ENCODE results near the gene GRIN3A. TPM values are rescaled to one million over a fixed set of nuclear protein-coding genes. Genes with fewer than 3 reads are reported as not detected.

The GRIN3A gene
- total and polyA plus RNA-seq, 2 of the 4 experiments (the other 2 are of a cell fraction): not detected

DNA sequence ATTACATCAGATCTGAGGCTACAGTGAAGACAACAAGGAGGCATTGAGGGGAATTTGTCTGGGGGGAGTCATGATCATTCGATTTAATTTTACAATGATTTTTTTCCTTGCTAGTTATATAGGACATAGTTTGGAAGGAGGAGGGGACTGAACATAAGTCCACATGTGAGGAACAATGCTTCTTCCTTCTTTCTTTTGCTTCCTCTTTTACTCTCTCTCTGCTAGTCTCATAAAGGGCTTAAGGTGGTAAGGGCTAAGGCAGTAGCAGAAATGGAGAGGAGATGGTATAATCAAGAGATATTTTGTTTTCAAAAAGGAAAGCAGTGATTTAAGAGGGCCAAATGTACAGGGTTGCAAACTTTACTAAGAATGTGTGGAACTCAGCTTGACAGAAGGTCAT, 64.3 kb downstream of the GRIN3A start:
- Histone ChIP-seq H3K9me3 (ENCODE audit: control insufficient read depth, insufficient read depth, low read length) (no peaks in the 10 kb centered on the region), H3K4me1 (ENCODE audit: control insufficient read depth, insufficient read depth, low read length) (no peaks in the 10 kb centered on the region), H4K5ac (ENCODE audit: low read depth, low read length) (no peak overlapping the region), H2AK9ac (replicated peaks; ENCODE audit: low read depth, low read length, poor library complexity) (no peak overlapping the region), H3K4ac (ENCODE audit: low read depth, low read length) (no peak overlapping the region), H3K14ac (replicated peaks; ENCODE audit: low read depth, low read length) (no peak overlapping the region), H2AK5ac (ENCODE audit: low read depth, low read length) (no peak overlapping the region), H3K27ac (ENCODE audit: insufficient read depth, low read length) (no peak overlapping the region), H3K4me3 (ENCODE audit: insufficient read depth, low read depth, low read length) (no peak overlapping the region), H4K8ac (ENCODE audit: low read depth in 2 of 2, low read length in 2 of 2) (no peak overlapping the region), H3K56ac (ENCODE audit: extremely low read depth, insufficient read depth, low read length) (no peak overlapping the region), H4K20me1 (ENCODE audit: insufficient read depth, low read length) (no peaks in the 10 kb centered on the region), H3K27me3 (ENCODE audit: control insufficient read depth, insufficient read depth, low read length) (no peaks in the 10 kb centered on the region), H2AFZ (replicated peaks; ENCODE audit: low read length, poor library complexity) (no peak overlapping the region), H3K18ac (ENCODE audit: low read depth, low read length) (no peak overlapping the region), H3K9ac (ENCODE audit: low read depth, low read length) (no peak overlapping the region), H3K79me1 (ENCODE audit: low read depth in 1 of 2, low read length in 2 of 2) (no peaks in the 10 kb centered on the region), H2BK20ac (ENCODE audit: low read depth, low read length) (no peak overlapping the region), H3K36me3 (ENCODE audit: control insufficient read depth, insufficient read depth, low read length) (no peaks in the 10 kb centered on the region), H3K23ac (ENCODE audit: low read depth, low read length) (no peak overlapping the region), H3K4me2 (ENCODE audit: low read depth, low read length) (no peak overlapping the region), H2BK120ac (ENCODE audit: low read depth, low read length) (no peak overlapping the region), H3K9me1 (ENCODE audit: insufficient read depth, low read length) (no peaks in the 10 kb centered on the region), H2BK15ac (ENCODE audit: low read depth, low read length) (no peak overlapping the region), H2BK5ac (ENCODE audit: low read depth, low read length, poor library complexity, severe bottlenecking) (no peak overlapping the region), H4K91ac (ENCODE audit: insufficient read depth, low read depth, low read length) (no peak overlapping the region)
- intact Hi-C loops (cut with micrococcal nuclease) (no loop called here), in situ Hi-C loops (cut with MboI; ENCODE audit: low sequenced_read_pairs) (no loop called here), dilution Hi-C loops (cut with HindIII; ENCODE audit: low sequenced_read_pairs, unreplicated experiment) (no loop called here)
- DNase-seq (no peak), ATAC-seq (ENCODE audit: low read depth) (no peak)
- POLR2A ChIA-PET (ENCODE audit: unreplicated experiment): no interaction called here
- CTCF ChIA-PET: no interaction called here
- no TSS peak for BruUV-seq (replicated peaks)
- no peak for TF ChIP-seq RAD21 (IDR thresholded peaks at IDR 0.05; ENCODE audit: low read length)
- TF ChIP-seq POLR2A (IDR thresholded peaks at IDR 0.05; ENCODE audit: low read depth, low read length): no peak
- TF ChIP-seq, protein P1, sequence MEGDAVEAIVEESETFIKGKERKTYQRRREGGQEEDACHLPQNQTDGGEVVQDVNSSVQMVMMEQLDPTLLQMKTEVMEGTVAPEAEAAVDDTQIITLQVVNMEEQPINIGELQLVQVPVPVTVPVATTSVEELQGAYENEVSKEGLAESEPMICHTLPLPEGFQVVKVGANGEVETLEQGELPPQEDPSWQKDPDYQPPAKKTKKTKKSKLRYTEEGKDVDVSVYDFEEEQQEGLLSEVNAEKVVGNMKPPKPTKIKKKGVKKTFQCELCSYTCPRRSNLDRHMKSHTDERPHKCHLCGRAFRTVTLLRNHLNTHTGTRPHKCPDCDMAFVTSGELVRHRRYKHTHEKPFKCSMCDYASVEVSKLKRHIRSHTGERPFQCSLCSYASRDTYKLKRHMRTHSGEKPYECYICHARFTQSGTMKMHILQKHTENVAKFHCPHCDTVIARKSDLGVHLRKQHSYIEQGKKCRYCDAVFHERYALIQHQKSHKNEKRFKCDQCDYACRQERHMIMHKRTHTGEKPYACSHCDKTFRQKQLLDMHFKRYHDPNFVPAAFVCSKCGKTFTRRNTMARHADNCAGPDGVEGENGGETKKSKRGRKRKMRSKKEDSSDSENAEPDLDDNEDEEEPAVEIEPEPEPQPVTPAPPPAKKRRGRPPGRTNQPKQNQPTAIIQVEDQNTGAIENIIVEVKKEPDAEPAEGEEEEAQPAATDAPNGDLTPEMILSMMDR (conservative IDR thresholded peaks at IDR 0.05; ENCODE audit: low read depth, low read length): no peak
- TF ChIP-seq NFE2L2 (IDR thresholded peaks at IDR 0.05; ENCODE audit: low read depth, low read length): no peak
- TF ChIP-seq RFX5 (IDR thresholded peaks at IDR 0.05; ENCODE audit: low read depth, low read length): no peak
- no peak for TF ChIP-seq SMC3 (IDR thresholded peaks at IDR 0.05; ENCODE audit: low read depth, low read length)
- TF ChIP-seq MAFK (IDR thresholded peaks at IDR 0.05; ENCODE audit: low read depth, low read length): no peak
- TF ChIP-seq FOS (IDR thresholded peaks at IDR 0.05; ENCODE audit: low read depth, low read length): no peak
- TF ChIP-seq CHD1 (IDR thresholded peaks at IDR 0.05; ENCODE audit: low read depth, low read length): no peak
- TF ChIP-seq CEBPB (IDR thresholded peaks at IDR 0.05; ENCODE audit: low read depth, low read length): no peak
- no peak for TF ChIP-seq RCOR1 (IDR thresholded peaks at IDR 0.05; ENCODE audit: insufficient replicate concordance, low read length)
- TF ChIP-seq BHLHE40 (IDR thresholded peaks at IDR 0.05; ENCODE audit: low read depth, low read length): no peak
- TF ChIP-seq, protein P2, sequence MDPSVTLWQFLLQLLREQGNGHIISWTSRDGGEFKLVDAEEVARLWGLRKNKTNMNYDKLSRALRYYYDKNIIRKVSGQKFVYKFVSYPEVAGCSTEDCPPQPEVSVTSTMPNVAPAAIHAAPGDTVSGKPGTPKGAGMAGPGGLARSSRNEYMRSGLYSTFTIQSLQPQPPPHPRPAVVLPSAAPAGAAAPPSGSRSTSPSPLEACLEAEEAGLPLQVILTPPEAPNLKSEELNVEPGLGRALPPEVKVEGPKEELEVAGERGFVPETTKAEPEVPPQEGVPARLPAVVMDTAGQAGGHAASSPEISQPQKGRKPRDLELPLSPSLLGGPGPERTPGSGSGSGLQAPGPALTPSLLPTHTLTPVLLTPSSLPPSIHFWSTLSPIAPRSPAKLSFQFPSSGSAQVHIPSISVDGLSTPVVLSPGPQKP (IDR thresholded peaks at IDR 0.05; ENCODE audit: borderline replicate concordance, low read depth, low read length): no peak
- TF ChIP-seq MAZ (IDR thresholded peaks at IDR 0.05; ENCODE audit: borderline replicate concordance, low read depth, low read length): no peak
- TF ChIP-seq, protein P3, sequence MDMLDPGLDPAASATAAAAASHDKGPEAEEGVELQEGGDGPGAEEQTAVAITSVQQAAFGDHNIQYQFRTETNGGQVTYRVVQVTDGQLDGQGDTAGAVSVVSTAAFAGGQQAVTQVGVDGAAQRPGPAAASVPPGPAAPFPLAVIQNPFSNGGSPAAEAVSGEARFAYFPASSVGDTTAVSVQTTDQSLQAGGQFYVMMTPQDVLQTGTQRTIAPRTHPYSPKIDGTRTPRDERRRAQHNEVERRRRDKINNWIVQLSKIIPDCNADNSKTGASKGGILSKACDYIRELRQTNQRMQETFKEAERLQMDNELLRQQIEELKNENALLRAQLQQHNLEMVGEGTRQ (IDR thresholded peaks at IDR 0.05; ENCODE audit: low read depth, low read length): no peak
- TF ChIP-seq MXI1 (IDR thresholded peaks at IDR 0.05; ENCODE audit: borderline replicate concordance, low read depth, low read length): no peak
- WGBS, 2 experiments (ENCODE audit: extremely low coverage in 2 of 2, insufficient read length in 1 of 2): no CpG with 5 or more reads among the region's 1 CpG
